ENCODE results near the gene USP12.

The USP12 gene

GRCh38 chr13:27026396-27026795, 145.2 kb downstream of the USP12 start:
- no peaks in the 10 kb centered on the region for H3K9me2 ChIP-seq (ENCODE audit: low read depth, low read length)
- H3K36me3 ChIP-seq (ENCODE audit: insufficient read depth, low read length) = no peaks in the 10 kb centered on the region
- TF ChIP-seq EZH2 (IDR thresholded peaks at IDR 0.05; ENCODE audit: borderline replicate concordance, low read length) = no peak
- TF ChIP-seq CTCF (IDR thresholded peaks at IDR 0.05; ENCODE audit: low read length) = no peak
- no peak overlapping the region for H2AFZ ChIP-seq (ENCODE audit: low read length)
- no peaks in the 10 kb centered on the region for H3F3A ChIP-seq (ENCODE audit: insufficient read depth, low read length)
- no peak overlapping the region for H3K9ac ChIP-seq (ENCODE audit: low read length)
- H3K9me3 ChIP-seq (ENCODE audit: low read length) = no peaks in the 10 kb centered on the region
- H3K4me3 ChIP-seq (ENCODE audit: low read depth, low read length, poor library complexity, severe bottlenecking) = no peak overlapping the region
- no peaks in the 10 kb centered on the region for H3K4me1 ChIP-seq (ENCODE audit: insufficient read depth, low read length, severe bottlenecking)
- no peaks in the 10 kb centered on the region; the same call in 1 of the 2 replicates for H3K27me3 ChIP-seq (ENCODE audit: insufficient read depth, low read length)
- no peak overlapping the region for H3K4me2 ChIP-seq (ENCODE audit: low read length)
- no peaks in the 10 kb centered on the region for H3K79me2 ChIP-seq (ENCODE audit: insufficient read depth, low read length)
- H4K20me1 ChIP-seq (ENCODE audit: insufficient read depth, low read length) = no peaks in the 10 kb centered on the region
- no peak overlapping the region for H3K27ac ChIP-seq (ENCODE audit: low read depth, low read length, poor library complexity, severe bottlenecking)

GRCh38 chr13:27024776-27025492, 146.7 kb downstream of the USP12 start:
- Histone ChIP-seq H3K9me2 (ENCODE audit: low read depth, low read length) (no peaks in the 10 kb centered on the region), H2AFZ (ENCODE audit: low read length) (no peak overlapping the region), H3K4me1 (ENCODE audit: insufficient read depth, low read length, severe bottlenecking) (no peaks in the 10 kb centered on the region), H3K27ac (ENCODE audit: low read depth, low read length, poor library complexity, severe bottlenecking) (no peak overlapping the region), H3K4me3 (ENCODE audit: low read depth, low read length, poor library complexity, severe bottlenecking) (no peak overlapping the region), H3K9ac (ENCODE audit: low read length) (no peak overlapping the region), H4K20me1 (ENCODE audit: insufficient read depth, low read length) (no peaks in the 10 kb centered on the region), H3K36me3 (ENCODE audit: insufficient read depth, low read length) (no peaks in the 10 kb centered on the region), H3K79me2 (ENCODE audit: insufficient read depth, low read length) (no peaks in the 10 kb centered on the region), H3K27me3 (ENCODE audit: insufficient read depth, low read length) (no peaks in the 10 kb centered on the region; the same call in 1 of the 2 replicates), H3K9me3 (ENCODE audit: low read length) (no peaks in the 10 kb centered on the region), H3K4me2 (ENCODE audit: low read length) (no peak overlapping the region), H3F3A (ENCODE audit: insufficient read depth, low read length) (no peaks in the 10 kb centered on the region)
- TF ChIP-seq EZH2 (IDR thresholded peaks at IDR 0.05; ENCODE audit: borderline replicate concordance, low read length) = no peak
- no peak for TF ChIP-seq CTCF (IDR thresholded peaks at IDR 0.05; ENCODE audit: low read length)

GRCh38 chr13:27024074-27024461, 147.5 kb downstream of the USP12 start:
- H4K20me1 ChIP-seq (ENCODE audit: insufficient read depth, low read length) = no peaks in the 10 kb centered on the region
- H3K27me3 ChIP-seq (ENCODE audit: insufficient read depth, low read length) = no peaks in the 10 kb centered on the region; the same call in 1 of the 2 replicates
- no peak overlapping the region for H2AFZ ChIP-seq (ENCODE audit: low read length)
- no peaks in the 10 kb centered on the region for H3K9me2 ChIP-seq (ENCODE audit: low read depth, low read length)
- no peaks in the 10 kb centered on the region for H3K36me3 ChIP-seq (ENCODE audit: insufficient read depth, low read length)
- no peaks in the 10 kb centered on the region for H3F3A ChIP-seq (ENCODE audit: insufficient read depth, low read length)
- H3K4me3 ChIP-seq (ENCODE audit: low read depth, low read length, poor library complexity, severe bottlenecking) = no peak overlapping the region
- no peak overlapping the region for H3K4me2 ChIP-seq (ENCODE audit: low read length)
- H3K9me3 ChIP-seq (ENCODE audit: low read length) = no peaks in the 10 kb centered on the region
- no peaks in the 10 kb centered on the region for H3K4me1 ChIP-seq (ENCODE audit: insufficient read depth, low read length, severe bottlenecking)
- TF ChIP-seq EZH2 (IDR thresholded peaks at IDR 0.05; ENCODE audit: borderline replicate concordance, low read length) (no peak), CTCF (IDR thresholded peaks at IDR 0.05; ENCODE audit: low read length) (no peak)
- H3K79me2 ChIP-seq (ENCODE audit: insufficient read depth, low read length) = no peaks in the 10 kb centered on the region
- no peak overlapping the region for H3K27ac ChIP-seq (ENCODE audit: low read depth, low read length, poor library complexity, severe bottlenecking)
- no peak overlapping the region for H3K9ac ChIP-seq (ENCODE audit: low read length)
